Effector memory CD4-positive, alpha-beta T cell (primary cell): Measurements from ENCODE around the gene RTN4RL2.

ENCODE experiments used
- DNase-seq, 3 donors: peaks; one replicate each; pipeline ENCODE4 v3.0.0-alpha.2; 2020
- H3K27ac ChIP-seq: 2 replicates; pipeline ENCODE4 v1.7.0; 2013; ENCODE audit warnings: mild to moderate bottlenecking, low read length, moderate library complexity; ENCODE audit not compliant: insufficient read depth, poor library complexity, severe bottlenecking
- H3K27me3 ChIP-seq: replicated peaks from 2 replicates; pipeline ENCODE4 v1.7.0; 2013; ENCODE audit warnings: mild to moderate bottlenecking, low read length; ENCODE audit not compliant: insufficient read depth, control insufficient read depth, poor library complexity, severe bottlenecking
- H3K36me3 ChIP-seq: 2 replicates; pipeline ENCODE4 v1.7.0; 2013; ENCODE audit warnings: mild to moderate bottlenecking, low read length, moderate library complexity; ENCODE audit not compliant: control insufficient read depth, insufficient read depth
- H3K4me1 ChIP-seq: 2 replicates; pipeline ENCODE4 v1.7.0; 2013; ENCODE audit warnings: low read length, mild to moderate bottlenecking; ENCODE audit not compliant: control insufficient read depth, insufficient read depth, poor library complexity, severe bottlenecking
- H3K4me3 ChIP-seq: 2 replicates; pipeline ENCODE4 v1.7.0; 2013; ENCODE audit warnings: low read length, low read depth, mild to moderate bottlenecking; ENCODE audit not compliant: insufficient read depth, poor library complexity, severe bottlenecking
- H3K9me3 ChIP-seq: 2 replicates; pipeline ENCODE4 v1.7.0; 2013; ENCODE audit warnings: mild to moderate bottlenecking, low read length, moderate library complexity; ENCODE audit not compliant: control insufficient read depth

The RTN4RL2 gene

DNA sequence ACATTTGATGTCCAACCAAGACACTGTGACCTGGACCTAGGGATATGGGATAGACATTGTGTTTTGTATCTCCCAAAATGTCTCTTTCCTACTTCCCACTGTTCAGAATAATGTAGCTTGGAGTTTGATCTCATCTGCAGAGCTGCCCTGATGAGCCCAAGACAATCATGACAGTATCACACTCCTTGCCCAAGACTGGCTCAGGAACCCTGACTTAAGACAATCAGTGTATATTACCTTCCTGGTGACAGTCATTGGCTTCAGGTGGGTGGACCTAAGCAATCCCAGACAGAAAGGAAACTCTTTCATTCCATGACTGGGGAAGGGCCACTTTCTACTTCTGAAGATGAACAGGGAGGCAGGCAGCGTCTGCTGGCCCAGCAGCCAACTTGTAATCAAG, 14.3 kb upstream of the RTN4RL2 start:
- DNase-seq, result no peak
- no peaks in the 10 kb centered on the region for H3K4me1 ChIP-seq
- H3K36me3 ChIP-seq, result no peaks in the 10 kb centered on the region
- H3K9me3 ChIP-seq, result no peaks in the 10 kb centered on the region
- H3K4me3 ChIP-seq, result no peak overlapping the region
- H3K27ac ChIP-seq, result no peak overlapping the region
- H3K27me3 ChIP-seq, result no peaks in the 10 kb centered on the region

GRCh38 chr11:57453543-57454177, 6.7 kb upstream of the RTN4RL2 start:
- H3K4me3 ChIP-seq, result no peak overlapping the region
- H3K4me1 ChIP-seq, result peaks cover 13% of the 10 kb centered on the region
- H3K9me3 ChIP-seq, result no peaks in the 10 kb centered on the region
- H3K27me3 ChIP-seq, result peaks cover 18% of the 10 kb centered on the region
- H3K27ac ChIP-seq, result no peak overlapping the region
- H3K36me3 ChIP-seq, result no peaks in the 10 kb centered on the region
- no peak for DNase-seq

DNA sequence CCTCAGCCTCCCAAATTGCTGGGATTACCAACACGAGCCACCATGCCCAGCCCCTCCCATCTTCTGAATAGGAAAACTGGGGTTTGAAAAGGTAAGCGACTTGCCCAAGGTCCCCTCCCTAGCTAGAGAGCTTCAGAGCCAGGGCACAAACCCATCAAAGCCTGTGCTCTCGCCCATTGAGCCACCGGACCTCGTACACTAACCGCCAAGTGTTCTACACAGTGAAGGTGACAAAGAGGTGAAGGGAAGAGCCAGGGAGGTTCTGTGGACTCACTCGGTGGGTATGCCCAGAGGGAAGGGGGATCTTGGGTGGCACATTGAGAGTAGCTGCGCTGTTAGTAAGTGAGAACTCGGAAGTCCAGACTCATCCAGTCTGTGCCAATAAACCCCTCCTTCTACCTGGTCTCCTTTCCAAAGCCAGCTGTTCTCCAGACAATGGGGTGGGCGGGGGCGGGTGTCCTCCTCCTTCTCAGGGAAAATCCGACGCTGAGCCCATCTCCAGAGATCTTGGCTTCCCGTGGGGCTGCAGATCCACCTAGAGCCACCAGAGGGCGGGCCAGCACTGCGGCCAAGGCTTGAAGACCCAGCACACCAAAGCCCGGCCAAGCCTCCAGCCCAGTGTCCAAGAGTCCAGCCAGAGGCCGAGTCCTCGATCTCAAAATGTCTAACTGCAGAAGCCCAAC, 3.2 kb upstream of the RTN4RL2 start:
- Histone ChIP-seq H3K27ac (no peak overlapping the region), H3K9me3 (no peaks in the 10 kb centered on the region), H3K4me1 (peaks cover 34% of the 10 kb centered on the region), H3K36me3 (no peaks in the 10 kb centered on the region), H3K27me3 (peaks cover 39% of the 10 kb centered on the region), H3K4me3 (no peak overlapping the region)
- peak; percentile 37 to 55 (median 46) for DNase-seq

- DNase-seq, result no peak
- Histone ChIP-seq H3K4me3 (no peak overlapping the region), H3K4me1 (peaks cover 34% of the 10 kb centered on the region), H3K9me3 (no peaks in the 10 kb centered on the region), H3K36me3 (no peaks in the 10 kb centered on the region), H3K27me3 (peaks cover 39% of the 10 kb centered on the region), H3K27ac (no peak overlapping the region)
Measured at GRCh38 chr11:57457643-57458023, 2.7 kb upstream of the RTN4RL2 start.

DNA sequence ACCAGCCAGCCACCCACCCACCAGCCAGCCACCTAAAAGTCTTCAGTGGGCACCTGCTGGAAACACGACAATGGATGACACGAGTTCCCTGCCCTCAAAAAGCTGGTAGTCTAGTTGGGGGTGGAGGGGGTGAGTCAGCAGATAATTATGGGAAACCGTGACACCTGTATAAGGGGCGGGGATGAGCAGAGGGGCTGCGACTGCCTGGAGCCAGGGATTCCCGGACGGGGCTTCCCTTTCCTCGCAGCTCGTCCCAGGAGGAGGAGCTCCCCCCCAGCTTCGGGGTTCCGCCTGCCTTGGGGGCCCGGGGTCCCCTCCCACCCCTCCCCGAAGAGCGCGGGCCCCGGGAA, 2.3 kb upstream of the RTN4RL2 start:
- Histone ChIP-seq H3K27ac (no peak overlapping the region), H3K4me1 (peaks cover 34% of the 10 kb centered on the region), H3K36me3 (no peaks in the 10 kb centered on the region), H3K27me3 (peaks cover 39% of the 10 kb centered on the region), H3K4me3 (peak overlapping the region; percentile 57), H3K9me3 (no peaks in the 10 kb centered on the region)
- DNase-seq, result no peak

- H3K9me3 ChIP-seq, result no peaks in the 10 kb centered on the region
- no peak overlapping the region for H3K27ac ChIP-seq
- peak overlapping the region; percentile 57 for H3K4me3 ChIP-seq
- peak in 2 of 3 donors; percentile 25 for DNase-seq
- peaks cover 39% of the 10 kb centered on the region for H3K27me3 ChIP-seq
- peaks cover 34% of the 10 kb centered on the region for H3K4me1 ChIP-seq
- H3K36me3 ChIP-seq, result no peaks in the 10 kb centered on the region
Measured at GRCh38 chr11:57458410-57459163, 1.7 kb upstream of the RTN4RL2 start.

- DNase-seq, result no peak
- Histone ChIP-seq H3K9me3 (no peaks in the 10 kb centered on the region), H3K4me3 (peak overlapping the region; percentile 57), H3K4me1 (peaks cover 34% of the 10 kb centered on the region), H3K27me3 (peaks cover 39% of the 10 kb centered on the region), H3K36me3 (no peaks in the 10 kb centered on the region), H3K27ac (no peak overlapping the region)
Measured at GRCh38 chr11:57459164-57460021, 935 bp upstream of the RTN4RL2 start.

DNA sequence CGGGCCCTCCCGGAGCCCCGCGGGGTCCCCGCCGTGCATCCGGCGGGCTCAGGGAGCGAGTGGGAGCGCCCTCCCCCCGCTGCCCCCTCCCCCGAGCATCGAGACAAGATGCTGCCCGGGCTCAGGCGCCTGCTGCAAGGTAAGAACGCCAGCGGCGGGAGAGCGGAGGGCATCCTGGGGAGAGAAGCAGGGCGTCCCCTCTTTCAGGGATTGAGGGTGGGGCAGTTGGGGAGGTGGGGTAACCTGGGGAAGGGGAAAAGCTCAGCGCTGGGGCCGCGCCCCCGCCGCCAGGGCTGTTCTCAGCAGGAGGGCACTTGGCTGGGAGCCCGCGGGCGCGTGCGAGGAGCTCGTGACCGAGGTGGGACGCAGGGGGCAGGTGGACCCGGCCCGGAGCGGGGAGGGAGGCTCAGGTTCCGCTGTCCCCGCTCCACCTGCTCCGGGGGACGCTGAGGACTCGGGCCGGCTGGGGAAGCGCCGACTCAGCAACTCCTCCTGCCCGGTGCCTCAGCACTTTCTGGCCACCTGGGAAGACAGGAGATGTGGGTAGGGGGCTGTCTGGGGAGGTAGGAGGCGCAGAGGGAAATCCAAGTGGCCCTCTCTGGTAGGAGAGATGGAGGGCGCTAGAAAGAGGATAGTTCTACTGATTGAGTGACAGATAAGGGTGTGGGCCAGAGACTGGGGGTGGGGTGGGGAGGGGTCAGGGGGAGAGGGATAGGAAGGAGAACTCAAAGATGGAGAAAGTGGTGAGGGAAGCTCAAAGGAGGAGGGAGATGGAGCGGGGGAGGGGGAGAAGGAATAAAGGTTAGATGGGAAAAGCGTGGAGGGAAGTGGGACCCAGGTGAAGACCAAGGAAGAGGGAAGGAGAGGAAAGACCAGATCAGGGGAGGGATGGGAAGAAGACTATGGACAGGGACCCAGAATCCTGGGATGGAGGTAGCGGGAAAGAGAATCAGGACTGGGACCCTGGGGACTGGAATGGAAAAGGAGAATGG, 726 bp downstream of the RTN4RL2 start:
- Histone ChIP-seq H3K27ac (no peak overlapping the region), H3K36me3 (no peaks in the 10 kb centered on the region), H3K4me3 (peak overlapping the region; percentile 18), H3K4me1 (peaks cover 34% of the 10 kb centered on the region), H3K27me3 (peaks cover 39% of the 10 kb centered on the region), H3K9me3 (no peaks in the 10 kb centered on the region)
- no peak for DNase-seq
